MM.1S (cell line): ENCODE measurements around the gene ITGA2.
A peak's percentile ranks its signal among the peaks of the same experiment; 100 is the strongest.

Source experiments
- DNase-seq: peaks from one replicate; pipeline ENCODE4 v3.0.0-alpha.2; 2015
- H2AFZ ChIP-seq: fragments of 300-600 bp; sonication (generic); 2 replicates; pipeline ENCODE4 v1.6.0; 2016; ENCODE audit warnings: antibody characterized with exemption, low read length
- H3F3A ChIP-seq: fragments of 300-600 bp; sonication (generic); 2 replicates; pipeline ENCODE4 v1.6.1; 2016; ENCODE audit warnings: mild to moderate bottlenecking, antibody characterized with exemption, low read length, moderate library complexity, mixed read lengths; ENCODE audit not compliant: insufficient read depth
- H3K27ac ChIP-seq: fragments of 300-600 bp; sonication (generic); 2 replicates; pipeline ENCODE4 v1.5.1; 2016; ENCODE audit warnings: mild to moderate bottlenecking, low read length
- H3K27me3 ChIP-seq: fragments of 300-600 bp; sonication (generic); replicated peaks from 2 replicates; pipeline ENCODE4 v1.6.0; 2016; ENCODE audit warnings: low read length; ENCODE audit not compliant: insufficient read depth
- H3K36me3 ChIP-seq: fragments of 300-600 bp; sonication (generic); replicated peaks from 2 replicates; pipeline ENCODE4 v1.6.1; 2016; ENCODE audit warnings: mild to moderate bottlenecking, low read length, mixed read lengths; ENCODE audit not compliant: insufficient read depth
- H3K4me1 ChIP-seq: fragments of 300-600 bp; sonication (generic); 2 replicates; pipeline ENCODE4 v1.6.1; 2016; ENCODE audit warnings: low read length, mixed read lengths
- H3K4me2 ChIP-seq: fragments of 300-600 bp; sonication (generic); 2 replicates; pipeline ENCODE4 v1.6.0; 2016; ENCODE audit warnings: low read depth, low read length
- H3K4me3 ChIP-seq: fragments of 300-600 bp; sonication (generic); 2 replicates; pipeline ENCODE4 v1.5.1; 2016; ENCODE audit warnings: low read length, mixed read lengths
- H3K79me2 ChIP-seq: fragments of 300-600 bp; sonication (generic); 2 replicates; pipeline ENCODE4 v1.6.1; 2016; ENCODE audit warnings: mixed run types, low read length, mixed read lengths
- H3K9ac ChIP-seq: fragments of 300-600 bp; sonication (generic); 2 replicates; pipeline ENCODE4 v1.6.1; 2016; ENCODE audit warnings: low read length, mixed read lengths
- H3K9me2 ChIP-seq: fragments of 300-600 bp; sonication (generic); replicated peaks from 2 replicates; pipeline ENCODE4 v1.6.1; 2016; ENCODE audit warnings: mild to moderate bottlenecking, low read length, mixed read lengths; ENCODE audit not compliant: insufficient read depth
- H3K9me3 ChIP-seq: fragments of 300-600 bp; sonication (generic); replicated peaks from 2 replicates; pipeline ENCODE4 v1.6.1; 2016; ENCODE audit warnings: mild to moderate bottlenecking, low read length, mixed read lengths; ENCODE audit not compliant: insufficient read depth
- H4K20me1 ChIP-seq: fragments of 300-600 bp; sonication (generic); 2 replicates; pipeline ENCODE4 v1.6.1; 2016; ENCODE audit warnings: mild to moderate bottlenecking, low read length, moderate library complexity, mixed read lengths; ENCODE audit not compliant: insufficient read depth
- EZH2 ChIP-seq: fragments of 300-600 bp; sonication (generic); optimal IDR thresholded peaks from 2 replicates; pipeline ENCODE3; 2017; ENCODE audit warnings: low read depth, mild to moderate bottlenecking, antibody characterized with exemption, low read length, mixed read lengths
- EZH2phosphoT487 ChIP-seq: fragments of 300-600 bp; sonication (generic); IDR thresholded peaks from 2 replicates; pipeline ENCODE4 v1.6.1; 2018; ENCODE audit warnings: antibody characterized with exemption, low read length
- TF ChIP-seq, protein P1 (sequence below): fragments of 300-600 bp; sonication (generic); IDR thresholded peaks from 2 replicates; pipeline ENCODE4 v1.5.1; 2016; ENCODE audit warnings: antibody characterized with exemption, low read length, mixed read lengths

The ITGA2 gene

DNA sequence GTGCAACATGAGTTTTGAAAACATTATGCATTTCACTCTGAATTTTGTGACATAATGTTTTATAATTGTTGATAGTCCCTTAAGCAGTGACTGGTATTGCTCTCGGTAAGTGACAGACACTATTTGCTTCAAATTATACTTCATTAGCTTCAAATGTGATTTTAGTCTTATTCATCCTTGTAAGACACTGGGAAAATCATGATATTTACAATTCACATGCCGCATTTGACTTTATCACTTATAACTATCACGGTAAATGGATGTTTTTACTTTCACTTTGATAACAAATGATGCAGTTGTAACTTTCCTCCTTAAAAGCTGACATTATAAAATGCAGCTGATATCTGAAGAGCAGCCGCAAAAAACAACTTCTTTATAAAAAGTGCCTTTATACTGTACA lies 44.1 kb upstream of the ITGA2 start:
- no peaks in the 10 kb centered on the region for H3K36me3 ChIP-seq
- TF ChIP-seq EZH2 (no peak), EZH2phosphoT487 (no peak)
- TF ChIP-seq, protein P1, sequence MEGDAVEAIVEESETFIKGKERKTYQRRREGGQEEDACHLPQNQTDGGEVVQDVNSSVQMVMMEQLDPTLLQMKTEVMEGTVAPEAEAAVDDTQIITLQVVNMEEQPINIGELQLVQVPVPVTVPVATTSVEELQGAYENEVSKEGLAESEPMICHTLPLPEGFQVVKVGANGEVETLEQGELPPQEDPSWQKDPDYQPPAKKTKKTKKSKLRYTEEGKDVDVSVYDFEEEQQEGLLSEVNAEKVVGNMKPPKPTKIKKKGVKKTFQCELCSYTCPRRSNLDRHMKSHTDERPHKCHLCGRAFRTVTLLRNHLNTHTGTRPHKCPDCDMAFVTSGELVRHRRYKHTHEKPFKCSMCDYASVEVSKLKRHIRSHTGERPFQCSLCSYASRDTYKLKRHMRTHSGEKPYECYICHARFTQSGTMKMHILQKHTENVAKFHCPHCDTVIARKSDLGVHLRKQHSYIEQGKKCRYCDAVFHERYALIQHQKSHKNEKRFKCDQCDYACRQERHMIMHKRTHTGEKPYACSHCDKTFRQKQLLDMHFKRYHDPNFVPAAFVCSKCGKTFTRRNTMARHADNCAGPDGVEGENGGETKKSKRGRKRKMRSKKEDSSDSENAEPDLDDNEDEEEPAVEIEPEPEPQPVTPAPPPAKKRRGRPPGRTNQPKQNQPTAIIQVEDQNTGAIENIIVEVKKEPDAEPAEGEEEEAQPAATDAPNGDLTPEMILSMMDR = no peak
- no peaks in the 10 kb centered on the region for H3K9me3 ChIP-seq
- H3K27ac ChIP-seq = no peak overlapping the region
- peak overlapping the region; percentile 65 for H3K4me3 ChIP-seq
- H3K27me3 ChIP-seq = no peaks in the 10 kb centered on the region
- H3K4me1 ChIP-seq = no peaks in the 10 kb centered on the region
- H3F3A ChIP-seq = no peaks in the 10 kb centered on the region
- no peaks in the 10 kb centered on the region for H4K20me1 ChIP-seq
- H3K9me2 ChIP-seq = no peaks in the 10 kb centered on the region
- DNase-seq = peak; percentile 9
- peak overlapping the region; percentile 34; the same call in 1 of the 2 replicates for H3K9ac ChIP-seq
- peak overlapping the region; percentile 95 for H2AFZ ChIP-seq
- H3K4me2 ChIP-seq = peak overlapping the region; percentile 70
- no peaks in the 10 kb centered on the region for H3K79me2 ChIP-seq

DNA sequence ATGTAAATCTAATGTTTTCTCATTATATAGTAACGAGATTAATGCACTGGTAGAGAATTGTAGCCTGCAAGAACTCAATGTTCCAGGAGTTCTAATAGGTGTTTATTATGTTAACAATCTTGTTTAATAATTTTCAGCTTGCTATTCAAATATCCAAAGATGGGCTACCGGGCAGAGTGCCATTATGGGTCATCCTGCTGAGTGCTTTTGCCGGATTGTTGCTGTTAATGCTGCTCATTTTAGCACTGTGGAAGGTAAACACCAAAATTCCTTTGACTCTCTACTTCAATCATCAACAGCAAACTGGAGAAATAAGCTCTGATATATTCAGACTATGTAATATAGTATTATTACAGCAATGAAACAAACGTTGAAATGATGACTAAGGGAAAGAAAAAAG lies 41.9 kb upstream of the ITGA2 start:
- TF ChIP-seq EZH2 (no peak), EZH2phosphoT487 (no peak)
- TF ChIP-seq, protein P1 = no peak
- Histone ChIP-seq H3K9me3 (no peaks in the 10 kb centered on the region), H2AFZ (no peak overlapping the region), H3K27ac (no peak overlapping the region), H3K79me2 (no peaks in the 10 kb centered on the region), H3K4me3 (no peak overlapping the region), H4K20me1 (no peaks in the 10 kb centered on the region), H3K4me1 (no peaks in the 10 kb centered on the region), H3K9me2 (no peaks in the 10 kb centered on the region), H3K9ac (no peak overlapping the region), H3K36me3 (no peaks in the 10 kb centered on the region), H3K27me3 (no peaks in the 10 kb centered on the region), H3F3A (no peaks in the 10 kb centered on the region), H3K4me2 (no peak overlapping the region)
- DNase-seq = no peak

DNA sequence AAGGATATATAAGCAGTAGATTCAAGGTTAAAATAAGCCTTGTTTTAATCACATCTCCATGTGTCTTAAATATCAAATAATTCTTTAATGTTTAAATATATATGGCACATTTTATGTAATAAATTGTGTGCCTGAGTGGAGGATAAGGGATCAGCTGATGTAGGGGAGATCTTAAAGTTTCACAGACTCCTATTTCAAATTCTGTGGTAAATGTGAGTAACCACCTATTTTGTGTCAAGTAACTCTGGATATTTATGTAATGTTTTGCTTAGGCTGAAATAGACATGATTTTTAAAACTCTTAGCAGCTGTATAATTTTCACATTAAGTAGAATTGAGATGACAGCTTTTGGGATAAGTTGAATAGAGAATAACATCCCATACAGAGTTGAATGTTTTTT lies 41.3 kb upstream of the ITGA2 start:
- Histone ChIP-seq H3K9me3 (no peaks in the 10 kb centered on the region), H2AFZ (no peak overlapping the region), H3K4me1 (no peaks in the 10 kb centered on the region), H3F3A (no peaks in the 10 kb centered on the region), H4K20me1 (no peaks in the 10 kb centered on the region), H3K27me3 (no peaks in the 10 kb centered on the region), H3K4me3 (no peak overlapping the region), H3K9ac (no peak overlapping the region), H3K9me2 (no peaks in the 10 kb centered on the region), H3K79me2 (no peaks in the 10 kb centered on the region), H3K36me3 (no peaks in the 10 kb centered on the region), H3K27ac (no peak overlapping the region), H3K4me2 (no peak overlapping the region)
- TF ChIP-seq EZH2 = no peak
- no peak for TF ChIP-seq EZH2phosphoT487
- TF ChIP-seq, protein P1 = no peak
- no peak for DNase-seq
